HepG2 (cell line): ENCODE results near the gene C10orf143. TPM values are rescaled to one million over a fixed set of nuclear protein-coding genes. Genes with fewer than 3 reads are reported as not detected.

Experiments used
- AHR ChIP-seq: IDR thresholded peaks from 2 replicates; pipeline ENCODE4 v1.6.1; 2018; ENCODE audit warnings: missing genetic modification reagents, missing compliant biosample characterization
- AKAP8 ChIP-seq: sonication (generic); formaldehyde crosslinking; IDR thresholded peaks from 2 replicates; pipeline ENCODE4 v1.5.1; 2020; ENCODE audit warnings: mild to moderate bottlenecking, missing genetic modification reagents
- BRF2 ChIP-seq: sonication (generic); formaldehyde crosslinking; IDR thresholded peaks from 2 replicates; pipeline ENCODE4 v1.8.1; 2022; ENCODE audit warnings: mild to moderate bottlenecking, missing genetic modification reagents
- E2F5 ChIP-seq: sonication (generic); formaldehyde crosslinking; conservative IDR thresholded peaks from 2 replicates; pipeline ENCODE4 v1.4.0; 2020; ENCODE audit warnings: missing genetic modification reagents
- IRF2 ChIP-seq: IDR thresholded peaks from 2 replicates; pipeline ENCODE4 v1.6.1; 2018; ENCODE audit warnings: missing genetic modification reagents, missing compliant biosample characterization
- KDM1A ChIP-seq: IDR thresholded peaks from 2 replicates; pipeline ENCODE4 v1.6.1; 2016; ENCODE audit warnings: missing compliant biosample characterization
- KLF6 ChIP-seq: IDR thresholded peaks from 2 replicates; pipeline ENCODE4 v1.8.0; 2016; ENCODE audit warnings: missing biosample characterization, missing genetic modification reagents
- MAF1 ChIP-seq: sonication (generic); formaldehyde crosslinking; IDR thresholded peaks from 2 replicates; pipeline ENCODE4 v1.5.0; 2020; ENCODE audit warnings: missing genetic modification reagents, borderline replicate concordance
- MEIS2 ChIP-seq: sonication (generic); formaldehyde crosslinking; IDR thresholded peaks from 2 replicates; pipeline ENCODE4 v1.9.0; 2021; ENCODE audit warnings: mild to moderate bottlenecking, missing genetic modification reagents
- RERE ChIP-seq: IDR thresholded peaks from 2 replicates; pipeline ENCODE4 v1.6.1; 2016; ENCODE audit warnings: low read depth, missing genetic modification reagents, missing compliant biosample characterization
- SIN3B ChIP-seq: fragments of 150-350 bp; IDR thresholded peaks from 2 replicates; pipeline ENCODE4 v1.6.1; 2014; ENCODE audit warnings: low read length
- THAP7 ChIP-seq: sonication (generic); formaldehyde crosslinking; IDR thresholded peaks from 2 replicates; pipeline ENCODE4 v1.8.1; 2023; ENCODE audit warnings: mild to moderate bottlenecking, missing genetic modification reagents
- THYN1 ChIP-seq: sonication (generic); formaldehyde crosslinking; IDR thresholded peaks from 2 replicates; pipeline ENCODE4 v1.8.1; 2023; ENCODE audit warnings: low read depth, mild to moderate bottlenecking, moderate library complexity, missing genetic modification reagents, borderline replicate concordance
- YEATS2 ChIP-seq: sonication (generic); formaldehyde crosslinking; IDR thresholded peaks from 2 replicates; pipeline ENCODE4 v1.4.0; 2020; ENCODE audit warnings: missing genetic modification reagents, borderline replicate concordance
- ZFP91 ChIP-seq: sonication (generic); formaldehyde crosslinking; IDR thresholded peaks from 2 replicates; pipeline ENCODE4 v1.9.0; 2022; ENCODE audit warnings: missing genetic modification reagents, mild to moderate bottlenecking, borderline replicate concordance
- ZFY ChIP-seq: sonication (generic); formaldehyde crosslinking; IDR thresholded peaks from 2 replicates; pipeline ENCODE4 v1.4.0; 2020; ENCODE audit warnings: missing genetic modification reagents
- ZNF160 ChIP-seq: sonication (generic); formaldehyde crosslinking; IDR thresholded peaks from 2 replicates; pipeline ENCODE4 v1.8.0; 2022; ENCODE audit warnings: mild to moderate bottlenecking, inconsistent platforms, missing genetic modification reagents
- ZNF572 ChIP-seq: sonication (generic); formaldehyde crosslinking; IDR thresholded peaks from 2 replicates; pipeline ENCODE4 v1.5.1; 2020; ENCODE audit warnings: mild to moderate bottlenecking, missing genetic modification reagents
- ZSCAN21 ChIP-seq: sonication (generic); formaldehyde crosslinking; IDR thresholded peaks from 2 replicates; pipeline ENCODE4 v1.8.0; 2022; ENCODE audit warnings: mild to moderate bottlenecking, missing genetic modification reagents, moderate library complexity, borderline replicate concordance
- polyA plus RNA-seq, 8 experiments: library from polyadenylated mRNA; depleted of rRNA in 3 of 8; stranded (reverse) in 7 of 8; unstranded in 1 of 8; fragments of >200 nt; fragmentation: Illumina TruSeq in 4 of 8; extraction: Trizol in 4 of 8; gene quantifications; 2 replicates each; pipeline versions ENCODE4 v1.2.1 to v1.2.3, GENCODE V29; 2011 to 2016; ENCODE audit warnings: low read depth in 4 of 8, missing spikeins in 1 of 8, mixed read lengths in 1 of 8; ENCODE audit not compliant: insufficient read depth in 1 of 8
- total RNA-seq, 5 experiments: library from RNA; depleted of rRNA; stranded (reverse); fragments of >200 nt; fragmentation: Illumina TruSeq; extraction: Trizol; gene quantifications; 2 replicates each; pipeline ENCODE4 v1.2.3, GENCODE V29; 2016; ENCODE audit warnings: low read depth in 1 of 5

Gene C10orf143
- total and polyA plus RNA-seq, 2 of the 13 experiments (the other 11 are each of a cell fraction or from before 2014, with no cell fraction given), result 0.21 to 0.91 TPM

- TF ChIP-seq SIN3B (peak; percentile 70), ZSCAN21 (CRISPR knock-in tag) (peak; percentile 13; the same call in 1 of the 2 replicates), ZFP91 (CRISPR knock-in tag) (peak; percentile 59; the same call in 1 of the 2 replicates), ZNF572 (CRISPR knock-in tag) (no peak), RERE (CRISPR knock-in tag) (no peak), ZFY (peak; percentile 87), KDM1A (CRISPR knock-in tag) (no peak), THYN1 (CRISPR knock-in tag) (no peak), KLF6 (CRISPR knock-in tag) (no peak), MAF1 (CRISPR knock-in tag) (no peak), IRF2 (CRISPR knock-in tag) (no peak), YEATS2 (CRISPR knock-in tag) (peak; percentile 55; the same call in 1 of the 2 replicates), THAP7 (CRISPR knock-in tag) (no peak), E2F5 (CRISPR knock-in tag) (no peak), AKAP8 (no peak), MEIS2 (CRISPR knock-in tag) (no peak), AHR (CRISPR knock-in tag) (0 out of 2 replicates have a peak, but pooled peaks have one; percentile 48), BRF2 (CRISPR knock-in tag) (no peak), ZNF160 (CRISPR knock-in tag) (peak; percentile 30; the same call in 1 of the 2 replicates)
Measured at GRCh38 chr10:130136226-130137089, 25.8 kb upstream of the C10orf143 start, which contains the start of gene GLRX3 (continued).
